Cerebellar cortex (tissue), 1 donor: ENCODE measurements around the gene PALM3.
"Not testable (repeated sequence)": the region's sequence is repeated elsewhere in the genome, so short reads cannot be mapped to it uniquely, and the experiment has no call there.

Experiments
- DNase-seq: peaks from one replicate; pipeline ENCODE4 v3.0.0-alpha.2; 2015; ENCODE audit warnings: low spot score

Gene PALM3

GRCh38 chr19:14059652-14060155, 2.2 kb downstream of the PALM3 start:
- no peak for DNase-seq

GRCh38 chr19:14059093-14059480, 2.8 kb downstream of the PALM3 start:
- no peak for DNase-seq

GRCh38 chr19:14058182-14059092, 3.4 kb downstream of the PALM3 start:
- no peak for DNase-seq

- DNase-seq: no peak
Measured at GRCh38 chr19:14056741-14057356, 5.0 kb downstream of the PALM3 start.

- DNase-seq: no peak
Measured at GRCh38 chr19:14056069-14056666, 5.7 kb downstream of the PALM3 start.

GRCh38 chr19:14055396-14055795, 6.5 kb downstream of the PALM3 start:
- DNase-seq: no peak

GRCh38 chr19:14054721-14055120, 7.2 kb downstream of the PALM3 start:
- DNase-seq: no peak

GRCh38 chr19:14054099-14054498, 7.8 kb downstream of the PALM3 start:
- no peak for DNase-seq

- DNase-seq: no peak
Measured at GRCh38 chr19:14053500-14053899, 8.4 kb downstream of the PALM3 start.

GRCh38 chr19:14053032-14053431, 8.8 kb downstream of the PALM3 start:
- no peak for DNase-seq

- no peak for DNase-seq
Measured at GRCh38 chr19:14052470-14052869, 9.4 kb downstream of the PALM3 start.

- DNase-seq: no peak
Measured at GRCh38 chr19:14051980-14052379, 9.9 kb downstream of the PALM3 start.

- DNase-seq: not testable (repeated sequence)
Measured at GRCh38 chr19:14050961-14051360, 10.9 kb downstream of the PALM3 start.

GRCh38 chr19:14050512-14050911, 11.4 kb downstream of the PALM3 start:
- DNase-seq: no peak

- DNase-seq: no peak
Measured at GRCh38 chr19:14048443-14049153, 13.3 kb downstream of the PALM3 start.

- not testable (repeated sequence) for DNase-seq
Measured at GRCh38 chr19:14047866-14048265, 14.0 kb downstream of the PALM3 start.

- DNase-seq: peak; percentile 86
Measured at GRCh38 chr19:14042659-14043608, 18.9 kb downstream of the PALM3 start.

GRCh38 chr19:14039181-14039580, 22.7 kb downstream of the PALM3 start:
- no peak for DNase-seq

GRCh38 chr19:14035706-14036105, 26.2 kb downstream of the PALM3 start:
- no peak for DNase-seq

GRCh38 chr19:14035159-14035558, 26.7 kb downstream of the PALM3 start:
- DNase-seq: not testable (repeated sequence)

- DNase-seq: no peak
Measured at GRCh38 chr19:14033946-14034345, 27.9 kb downstream of the PALM3 start.
